SIG-M5 treated with dmso at 0.1 percent for 504 hours (cell line): ENCODE results near the gene BMP2K.
"Not testable (repeated sequence)": the region's sequence is repeated elsewhere in the genome, so short reads cannot be mapped to it uniquely, and the experiment has no call there.

Experiments used
- DNase-seq: peaks from one replicate; lab custom pipeline; 2025; ENCODE audit not compliant: unreplicated experiment; lab: John Stamatoyannopoulos, UW

Gene BMP2K

GRCh38 chr4:78787392-78788006 lies 11.3 kb downstream of the BMP2K start:
- DNase-seq: no peak

- no peak for DNase-seq
Measured at GRCh38 chr4:78788007-78788889, 12.1 kb downstream of the BMP2K start.

GRCh38 chr4:78795594-78796416 lies 19.7 kb downstream of the BMP2K start:
- not testable (repeated sequence) for DNase-seq

- DNase-seq: no peak
Measured at GRCh38 chr4:78796526-78796925, 20.4 kb downstream of the BMP2K start.

- no peak for DNase-seq
Measured at GRCh38 chr4:78797777-78798284, 21.7 kb downstream of the BMP2K start.

GRCh38 chr4:78799551-78800495 lies 23.7 kb downstream of the BMP2K start:
- DNase-seq: no peak

- DNase-seq: no peak
Measured at GRCh38 chr4:78800965-78801364, 24.8 kb downstream of the BMP2K start.

GRCh38 chr4:78803983-78804382 lies 27.8 kb downstream of the BMP2K start:
- no peak for DNase-seq

GRCh38 chr4:78806943-78807460 lies 30.9 kb downstream of the BMP2K start:
- no peak for DNase-seq

GRCh38 chr4:78809295-78809694 lies 33.1 kb downstream of the BMP2K start:
- no peak for DNase-seq

GRCh38 chr4:78809928-78810835 lies 34.0 kb downstream of the BMP2K start:
- no peak for DNase-seq

GRCh38 chr4:78811034-78811433 lies 34.9 kb downstream of the BMP2K start:
- no peak for DNase-seq

GRCh38 chr4:78818530-78819079 lies 42.5 kb downstream of the BMP2K start:
- no peak for DNase-seq

- no peak for DNase-seq
Measured at GRCh38 chr4:78824001-78824400, 47.9 kb downstream of the BMP2K start.

GRCh38 chr4:78827191-78827590 lies 51.0 kb downstream of the BMP2K start:
- DNase-seq: no peak

- DNase-seq: no peak
Measured at GRCh38 chr4:78829296-78829695, 53.1 kb downstream of the BMP2K start.

GRCh38 chr4:78839676-78840075 lies 63.5 kb downstream of the BMP2K start:
- DNase-seq: not testable (repeated sequence)

GRCh38 chr4:78840286-78840685 lies 64.1 kb downstream of the BMP2K start:
- DNase-seq: not testable (repeated sequence)

GRCh38 chr4:78845472-78845871 lies 69.3 kb downstream of the BMP2K start:
- peak; percentile 81 for DNase-seq
